Stimulated activated CD4-positive, alpha-beta T cell treated with anti-CD3 and anti-CD28 coated beads, TNF-alpha, amount 100 ng/mL, for 4 hours (primary cell): ENCODE results near the gene MCEMP1.
"Not testable (repeated sequence)": the region's sequence is repeated elsewhere in the genome, so short reads cannot be mapped to it uniquely, and the experiment has no call there.

ENCODE experiments used
- DNase-seq, 3 experiments: peaks; one replicate each; pipeline ENCODE4 v3.0.0-alpha.2; 2020; ENCODE audit warnings: low read depth in 3 of 3

The MCEMP1 gene

DNA sequence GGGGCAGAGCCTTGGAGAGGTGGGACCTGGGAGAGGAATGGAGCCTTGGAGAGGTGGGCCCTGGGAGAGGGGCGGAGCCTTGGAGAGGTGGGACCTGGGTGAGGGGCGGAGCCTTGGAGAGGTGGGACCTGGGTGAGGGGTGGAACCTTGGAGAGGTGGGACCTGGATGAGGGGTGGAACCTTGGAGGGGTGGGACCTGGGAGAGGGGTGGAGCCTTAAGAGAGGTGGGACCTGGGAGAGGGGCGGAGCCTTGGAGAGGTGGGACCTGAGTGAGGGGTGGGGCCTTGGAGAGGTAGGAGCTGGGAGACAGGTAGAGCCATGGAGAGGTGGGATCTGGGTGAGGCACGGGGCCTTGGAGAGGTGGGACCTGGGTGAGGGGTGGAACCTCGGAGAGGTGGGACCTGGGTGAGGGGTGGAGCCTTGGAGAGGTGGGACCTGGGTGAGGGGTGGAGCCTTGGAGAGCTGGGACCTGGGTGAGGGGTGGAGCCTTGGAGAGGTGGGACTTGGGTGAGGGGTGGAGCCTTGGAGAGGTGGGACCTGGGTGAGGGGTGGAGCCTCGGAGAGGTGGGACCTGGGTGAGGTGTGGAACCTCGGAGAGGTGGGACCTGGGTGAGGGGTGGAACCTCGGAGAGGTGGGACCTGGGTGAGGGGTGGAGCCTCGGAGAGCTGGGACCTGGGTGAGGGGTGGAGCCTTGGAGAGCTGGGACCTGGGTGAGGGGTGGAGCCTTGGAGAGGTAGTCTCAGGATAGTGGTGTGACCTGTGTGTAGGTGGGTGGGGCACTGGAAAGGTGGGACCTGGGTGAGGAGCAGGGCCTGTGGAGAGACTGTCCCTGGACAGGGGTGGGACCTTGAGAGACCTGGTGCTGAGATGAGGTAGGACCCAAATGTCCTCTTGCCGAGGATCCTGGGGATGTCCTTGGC, 33.0 kb upstream of the MCEMP1 start:
- not testable (repeated sequence) for DNase-seq

DNA sequence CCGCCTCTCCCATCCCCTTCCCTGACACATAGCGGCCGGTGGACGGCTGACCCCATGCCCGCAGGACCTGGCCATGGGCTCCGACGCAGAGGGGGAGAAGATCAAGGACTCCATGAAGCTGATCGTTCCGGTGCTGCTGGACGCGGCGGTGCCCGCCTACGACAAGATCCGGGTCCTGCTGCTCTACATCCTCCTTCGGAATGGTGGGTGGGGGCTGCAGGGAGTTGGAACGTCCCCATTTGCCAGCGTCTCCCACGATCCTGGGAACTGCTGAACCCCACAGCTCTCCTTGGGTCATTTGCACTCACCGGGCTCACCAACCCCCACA, 32.4 kb upstream of the MCEMP1 start:
- DNase-seq: no peak

- no peak for DNase-seq
Observed at GRCh38 chr19:7645163-7645562, 31.7 kb upstream of the MCEMP1 start.

GRCh38 chr19:7645656-7646425, 31.0 kb upstream of the MCEMP1 start:
- DNase-seq: no peak

DNA sequence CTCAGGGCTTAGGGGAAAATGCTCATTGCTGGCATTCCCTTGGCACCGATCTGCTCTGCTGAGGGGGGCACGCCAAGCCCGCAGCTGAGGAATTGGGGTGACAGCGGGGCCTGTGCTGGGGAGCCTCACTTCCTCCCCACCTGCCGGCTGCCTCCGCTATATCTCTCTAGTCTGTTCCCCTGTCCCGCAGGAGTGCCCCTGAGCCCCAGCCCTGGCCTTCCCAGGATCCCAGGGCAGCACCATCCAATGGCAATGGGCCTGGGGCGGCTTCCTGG, 30.5 kb upstream of the MCEMP1 start:
- no peak for DNase-seq

- DNase-seq: no peak
Observed at GRCh38 chr19:7647156-7647555, 29.7 kb upstream of the MCEMP1 start.

DNA sequence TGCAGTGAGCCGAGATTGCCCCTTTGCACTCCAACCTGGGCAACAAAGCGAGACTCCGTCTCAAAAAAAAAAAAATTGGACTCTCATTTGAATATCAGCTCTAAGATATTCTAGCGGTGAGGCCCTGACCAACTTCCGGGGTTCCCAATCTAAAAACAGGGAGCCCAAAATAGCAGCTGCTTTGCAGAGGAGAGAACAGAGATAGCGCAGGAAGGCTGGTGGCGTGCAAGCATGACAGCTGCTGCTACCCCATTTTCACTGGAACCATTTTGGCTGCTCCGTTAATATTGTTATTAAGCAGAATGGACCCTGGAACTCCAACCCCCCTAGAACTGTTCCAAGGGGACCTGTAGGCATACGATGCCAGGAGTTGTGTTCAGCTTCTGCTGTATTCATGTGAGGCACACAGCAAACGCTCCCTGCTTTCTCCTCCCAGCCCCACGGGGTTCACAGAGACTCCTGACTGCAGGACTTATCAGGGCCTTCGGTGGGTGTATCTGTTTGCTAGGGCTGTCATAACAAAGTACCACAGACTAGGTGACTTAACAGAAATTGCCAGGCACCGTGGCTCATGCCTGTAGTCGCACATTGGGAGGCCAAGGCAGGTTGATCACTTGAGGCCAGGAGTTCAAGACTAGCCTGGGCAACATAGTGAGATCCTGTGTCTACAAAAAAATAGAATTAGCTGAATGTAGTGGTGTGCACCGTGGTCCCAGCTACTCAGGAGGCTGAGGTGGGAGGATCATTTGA, 28.4 kb upstream of the MCEMP1 start:
- DNase-seq: no peak

DNA sequence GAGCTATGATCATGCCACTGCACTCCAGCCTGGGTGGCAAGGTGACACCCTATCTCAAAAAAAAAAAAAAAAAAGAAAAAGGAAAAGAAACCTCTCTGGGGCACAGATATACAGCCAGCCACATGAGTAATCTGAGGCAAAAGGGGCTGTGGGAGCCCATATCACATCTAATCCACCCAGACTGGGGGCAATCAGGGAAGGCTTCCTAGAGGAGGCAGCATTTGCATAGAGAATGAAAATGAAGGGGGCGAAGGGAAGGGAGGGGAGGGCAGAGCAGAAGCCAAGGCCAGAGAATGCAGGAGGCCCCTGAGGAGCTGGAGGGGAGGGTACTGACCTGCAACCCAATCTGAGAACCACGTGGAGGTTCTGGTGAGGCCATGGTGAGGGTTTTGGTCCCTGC, 26.7 kb upstream of the MCEMP1 start:
- no peak for DNase-seq

DNA sequence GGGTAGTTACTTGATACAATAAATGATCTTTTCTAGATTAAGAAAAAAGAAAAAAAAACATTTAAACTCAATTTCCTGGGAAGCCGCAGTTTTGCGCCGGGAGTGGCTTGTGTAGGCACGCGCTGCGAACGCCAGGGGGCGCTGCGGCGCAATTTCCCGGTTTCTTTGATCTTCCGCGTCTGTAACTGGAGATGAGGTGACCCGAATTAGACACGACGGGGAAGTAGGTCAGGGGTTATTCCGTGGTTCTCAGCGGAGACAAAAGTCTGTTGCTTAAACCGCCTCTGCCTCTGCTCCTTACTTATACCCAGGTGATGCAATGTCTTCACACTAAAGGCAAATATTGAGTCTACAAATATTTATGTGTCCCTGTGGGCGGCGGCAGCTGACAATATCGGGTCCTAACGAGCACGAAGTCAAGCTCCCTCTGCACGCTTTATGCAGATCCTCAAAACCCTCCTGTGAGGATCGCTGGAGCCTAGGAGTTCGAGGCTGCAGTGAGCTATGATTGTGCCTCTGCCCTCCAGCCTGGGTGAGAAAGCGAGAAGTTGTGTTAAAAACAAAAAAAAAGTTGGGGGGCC, 24.7 kb upstream of the MCEMP1 start:
- peak; percentile 69 to 79 (median 77) for DNase-seq

DNA sequence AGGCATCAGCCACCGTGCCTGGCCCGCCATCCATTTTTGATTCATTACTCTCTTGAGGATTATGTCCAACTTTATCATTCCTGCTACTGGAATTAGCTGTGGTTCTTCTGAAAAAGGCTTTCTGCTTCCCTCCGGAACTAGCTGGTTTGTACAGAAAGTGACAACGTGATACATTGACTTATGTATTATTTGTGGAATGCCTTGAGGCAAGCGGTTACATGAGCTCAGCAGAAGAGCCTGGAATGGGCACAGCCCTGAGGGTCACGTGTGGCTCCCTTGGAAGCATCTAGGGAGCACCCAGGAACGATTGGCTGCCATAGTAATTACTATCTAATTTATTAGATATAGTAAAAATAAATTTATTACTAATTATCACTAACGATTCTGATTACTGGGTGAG, 22.5 kb upstream of the MCEMP1 start:
- no peak for DNase-seq

DNA sequence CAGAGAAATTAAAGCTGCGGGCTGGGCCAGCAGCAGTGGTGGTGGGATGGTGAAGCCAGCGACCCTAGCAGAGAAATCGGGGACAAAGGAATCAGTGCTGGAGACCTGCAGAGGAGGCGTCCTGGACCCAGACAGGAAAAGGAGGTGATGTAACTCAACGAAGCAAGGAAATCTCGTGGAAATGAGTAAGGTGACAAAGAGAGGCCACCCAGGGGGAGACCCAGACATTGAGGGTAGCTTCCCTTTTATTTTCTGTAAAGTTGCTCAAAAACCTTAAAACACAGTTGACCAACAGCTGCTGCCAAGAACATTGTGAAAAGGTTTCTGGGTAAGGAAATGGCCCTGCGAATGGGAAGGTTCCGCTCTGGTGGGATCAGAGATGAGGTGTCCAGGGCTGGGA, 21.3 kb upstream of the MCEMP1 start:
- no peak for DNase-seq

DNA sequence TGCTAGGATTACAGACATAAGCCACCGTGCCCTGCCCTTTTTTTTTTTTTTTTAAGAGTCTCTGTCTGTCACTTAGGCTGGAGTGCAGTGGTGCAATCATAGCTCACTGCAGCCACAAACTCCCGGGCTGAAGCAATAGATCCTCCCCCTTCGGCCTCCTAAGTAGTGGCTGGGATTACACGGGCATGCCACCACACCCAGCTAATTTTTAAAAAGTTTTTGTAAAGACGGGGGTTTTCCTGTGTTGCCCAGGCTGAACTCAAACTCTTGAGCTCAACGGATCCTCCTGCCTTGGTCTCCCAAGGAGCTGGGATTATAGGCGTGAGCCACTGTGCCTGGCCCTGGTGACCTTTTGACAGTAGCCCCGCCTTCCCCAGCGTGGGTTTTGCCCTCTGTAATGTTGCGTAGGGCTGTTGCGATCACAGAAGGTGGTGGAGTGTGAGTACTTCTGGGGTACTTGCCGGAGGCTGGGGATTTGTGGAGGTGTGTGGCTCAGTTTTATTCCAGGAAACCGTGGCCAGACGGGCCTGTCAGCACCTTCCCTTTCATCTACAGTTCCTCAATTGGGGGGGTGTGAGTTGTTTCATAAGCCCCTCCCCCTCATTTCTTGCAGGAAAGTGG, 19.6 kb upstream of the MCEMP1 start:
- no peak for DNase-seq

GRCh38 chr19:7658219-7658686, 18.6 kb upstream of the MCEMP1 start:
- DNase-seq: no peak

DNA sequence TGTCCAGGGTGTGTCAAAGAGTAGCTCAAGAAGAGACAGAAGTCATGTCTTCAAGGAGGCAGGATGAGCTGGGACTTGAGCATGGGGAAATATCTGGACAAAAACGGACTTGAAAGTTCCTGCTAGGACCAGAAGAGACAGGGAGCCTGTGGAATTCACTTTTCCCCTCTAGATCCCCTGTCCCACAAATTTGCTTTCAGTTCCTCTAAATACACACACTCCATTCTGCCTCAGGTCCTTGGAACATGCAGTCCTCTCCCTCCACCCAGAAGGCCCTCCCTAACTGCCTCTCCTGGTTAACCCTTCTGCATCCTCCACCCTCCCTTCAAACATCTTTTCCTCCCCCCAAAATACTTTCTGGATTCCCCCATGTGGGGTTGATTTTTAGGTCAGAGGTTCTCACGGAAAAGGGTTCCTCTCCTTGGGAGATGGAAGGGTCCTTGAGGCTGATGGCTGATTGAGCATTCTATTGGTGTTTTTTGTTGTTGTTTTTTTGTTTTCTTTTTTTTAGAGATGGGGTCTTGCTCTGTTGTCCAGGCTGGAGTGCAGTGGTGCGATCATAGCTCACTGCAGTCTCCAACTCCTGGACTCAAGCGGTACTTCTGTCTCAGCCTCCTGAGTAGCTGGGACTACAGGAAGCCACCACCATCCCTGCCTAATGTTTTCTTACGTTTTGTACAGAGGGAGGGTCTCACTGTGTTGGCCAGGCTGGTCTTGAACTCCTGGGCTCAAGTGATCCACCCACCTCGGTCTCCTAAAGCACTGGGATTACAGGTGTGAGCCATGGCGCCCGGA, 14.9 kb upstream of the MCEMP1 start:
- DNase-seq: no peak

- DNase-seq: no peak
Observed at GRCh38 chr19:7662657-7663056, 14.2 kb upstream of the MCEMP1 start.

GRCh38 chr19:7663706-7664105, 13.2 kb upstream of the MCEMP1 start:
- no peak for DNase-seq

GRCh38 chr19:7665076-7665475, 11.8 kb upstream of the MCEMP1 start:
- DNase-seq: no peak

DNA sequence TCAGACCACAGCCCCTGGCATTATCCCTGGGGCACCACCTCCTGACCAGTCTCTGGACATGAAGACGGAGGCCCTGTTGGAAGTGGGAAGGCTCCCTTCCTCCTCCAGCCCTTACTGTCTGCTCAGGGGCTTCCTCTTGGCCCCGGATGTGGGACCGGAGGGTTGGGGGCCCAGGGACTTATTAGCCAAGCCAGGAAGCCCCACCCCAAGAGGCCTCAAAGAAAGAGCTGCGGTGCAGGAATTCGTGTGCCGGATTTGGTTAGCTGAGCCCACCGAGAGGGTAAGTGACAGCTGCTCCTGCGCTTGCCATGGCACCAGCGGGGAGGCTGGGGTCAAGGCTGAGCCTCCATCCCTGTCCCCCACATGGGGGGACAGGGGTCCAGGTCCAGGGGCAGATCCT, 8.0 kb upstream of the MCEMP1 start, which contains the start of gene RETN:
Gene RETN (plus strand): TSS at position 208 of the 400 bp plus-strand sequence. CDS start 278 bp downstream, outside the sequence.
- no peak for DNase-seq

DNA sequence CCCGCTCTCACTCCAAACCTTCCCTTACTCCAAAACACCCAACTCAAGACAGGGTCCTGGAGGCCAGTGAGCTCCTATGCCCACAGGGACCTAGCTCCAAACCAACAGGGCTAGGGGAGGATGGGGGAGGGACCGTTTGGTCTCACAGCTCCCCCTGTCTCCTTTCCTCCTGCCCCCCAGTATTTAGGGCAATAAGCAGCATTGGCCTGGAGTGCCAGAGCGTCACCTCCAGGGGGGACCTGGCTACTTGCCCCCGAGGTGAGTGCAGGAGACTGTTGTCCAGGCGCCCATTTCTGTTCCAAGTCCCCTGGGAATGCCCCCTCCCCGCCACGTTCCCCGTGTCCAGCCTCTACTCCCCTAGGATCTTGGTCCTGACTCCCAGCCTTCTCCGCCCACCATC, 7.2 kb upstream of the MCEMP1 start:
- DNase-seq: no peak

DNA sequence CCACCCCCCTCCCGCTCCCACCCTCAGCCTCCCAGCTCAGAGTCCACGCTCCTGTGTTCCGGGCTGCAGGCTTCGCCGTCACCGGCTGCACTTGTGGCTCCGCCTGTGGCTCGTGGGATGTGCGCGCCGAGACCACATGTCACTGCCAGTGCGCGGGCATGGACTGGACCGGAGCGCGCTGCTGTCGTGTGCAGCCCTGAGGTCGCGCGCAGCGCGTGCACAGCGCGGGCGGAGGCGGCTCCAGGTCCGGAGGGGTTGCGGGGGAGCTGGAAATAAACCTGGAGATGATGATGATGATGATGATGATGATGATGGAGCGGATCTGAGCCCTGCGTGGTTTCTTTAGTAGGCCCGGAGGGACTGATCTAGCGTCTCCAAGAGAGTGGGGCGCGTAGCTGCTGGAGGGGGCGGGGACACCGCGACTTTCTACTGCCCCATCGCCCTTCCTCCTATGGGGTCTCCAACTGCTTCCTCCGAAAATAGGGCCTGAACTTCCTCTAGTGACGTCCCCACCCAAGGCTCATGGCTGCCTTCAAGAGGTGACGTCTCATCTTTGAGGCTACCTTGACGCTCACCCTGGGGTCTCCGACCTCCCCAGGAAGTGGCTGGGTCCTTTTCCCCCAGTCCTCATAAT, 6.6 kb upstream of the MCEMP1 start:
- DNase-seq: no peak
